HEK293T (cell line): ENCODE data around the gene ARHGAP6.

Experiments
- ARNT ChIP-seq: fragments of 450-650 bp; IDR thresholded peaks from 2 replicates; pipeline ENCODE4 v1.6.1; 2017; ENCODE audit warnings: mild to moderate bottlenecking
- BHLHE40 ChIP-seq: fragments of 450-650 bp; IDR thresholded peaks from 2 replicates; pipeline ENCODE4 v1.6.1; 2016; ENCODE audit warnings: mild to moderate bottlenecking, moderate library complexity, borderline replicate concordance
- ELF4 ChIP-seq: fragments of 450-650 bp; IDR thresholded peaks from 2 replicates; pipeline ENCODE4 v1.6.1; 2017; ENCODE audit warnings: antibody characterized with exemption
- FOXA1 ChIP-seq: fragments of 450-650 bp; IDR thresholded peaks from 2 replicates; pipeline ENCODE4 v1.6.1; 2016; ENCODE audit warnings: mild to moderate bottlenecking
- FOXK2 ChIP-seq: fragments of 450-650 bp; IDR thresholded peaks from 2 replicates; pipeline ENCODE4 v1.6.1; 2016; ENCODE audit warnings: mild to moderate bottlenecking
- FOXM1 ChIP-seq: fragments of 450-650 bp; IDR thresholded peaks from 2 replicates; pipeline ENCODE4 v1.6.1; 2017; ENCODE audit warnings: mild to moderate bottlenecking, borderline replicate concordance
- HDGF ChIP-seq: fragments of 450-650 bp; IDR thresholded peaks from 2 replicates; pipeline ENCODE4 v1.6.1; 2017; ENCODE audit warnings: antibody characterized with exemption, borderline replicate concordance
- LEF1 ChIP-seq: fragments of 450-650 bp; IDR thresholded peaks from 2 replicates; pipeline ENCODE4 v1.6.1; 2017; ENCODE audit warnings: mild to moderate bottlenecking, borderline replicate concordance
- NFRKB ChIP-seq: fragments of 450-650 bp; IDR thresholded peaks from 2 replicates; pipeline ENCODE4 v1.6.1; 2016; ENCODE audit warnings: mild to moderate bottlenecking, moderate library complexity
- SP1 ChIP-seq: fragments of 450-650 bp; IDR thresholded peaks from 2 replicates; pipeline ENCODE4 v1.6.1; 2017
- SUZ12 ChIP-seq: fragments of 450-650 bp; IDR thresholded peaks from 2 replicates; pipeline ENCODE4 v1.6.1; 2016; ENCODE audit warnings: mild to moderate bottlenecking
- TARDBP ChIP-seq: fragments of 450-650 bp; IDR thresholded peaks from 2 replicates; pipeline ENCODE4 v1.6.1; 2016

- TF ChIP-seq FOXM1: no peak
- TF ChIP-seq TARDBP: no peak
- TF ChIP-seq NFRKB: no peak
- TF ChIP-seq ARNT: no peak
- TF ChIP-seq LEF1: no peak
- TF ChIP-seq FOXA1: no peak
- no peak for TF ChIP-seq SUZ12
- no peak for TF ChIP-seq SP1
- TF ChIP-seq HDGF: no peak
- no peak for TF ChIP-seq BHLHE40
- no peak for TF ChIP-seq FOXK2
- TF ChIP-seq ELF4: no peak
Observed at GRCh38 chrX:11537141-11537540, 128.6 kb downstream of the ARHGAP6 start.
